Activated CD4-positive, alpha-beta memory T cell treated with anti-CD3 and anti-CD28 coated beads for 36 hours (primary cell): Measurements from ENCODE around the gene ZNF268. TPM values are rescaled to one million over a fixed set of nuclear protein-coding genes. Genes with fewer than 3 reads are reported as not detected.
A peak's percentile ranks its signal among the peaks of the same experiment; 100 is the strongest.

Source experiments
- CTCF ChIA-PET: fragments of 350-600 bp; sonication (Branson Sonifier 250); formaldehyde crosslinking; loops from one replicate; lab custom pipeline; 2021; ENCODE audit warnings: antibody characterized with exemption, inconsistent platforms; lab: Charles Lee
- POLR2A ChIA-PET: fragments of 350-600 bp; sonication (Branson Sonifier 250); formaldehyde crosslinking; loops from one replicate; lab custom pipeline; 2021; ENCODE audit warnings: antibody characterized with exemption; lab: Charles Lee
- DNase-seq: peaks from one replicate; pipeline ENCODE4 v3.0.0-alpha.2; 2020
- H3K27ac Mint-ChIP-seq: one replicate; pipeline ENCODE4 v1.8.0; 2021; ENCODE audit warnings: mixed read lengths
- H3K27me3 Mint-ChIP-seq: one replicate; pipeline ENCODE4 v1.8.0; 2021; ENCODE audit warnings: mixed read lengths
- H3K36me3 Mint-ChIP-seq: one replicate; pipeline ENCODE4 v1.8.0; 2021; ENCODE audit warnings: mixed read lengths
- H3K4me1 Mint-ChIP-seq: one replicate; pipeline ENCODE4 v1.8.0; 2021; ENCODE audit warnings: low read depth, mixed read lengths
- H3K4me3 Mint-ChIP-seq: one replicate; pipeline ENCODE4 v1.8.0; 2021; ENCODE audit warnings: mild to moderate bottlenecking, mixed read lengths
- H3K9me3 Mint-ChIP-seq: one replicate; pipeline ENCODE4 v1.8.0; 2021; ENCODE audit warnings: mixed read lengths
- intact Hi-C: fragments of 100-400 bp; cut with micrococcal nuclease; formaldehyde crosslinking; loops from one replicate; pipeline ENCODE4 v1.15.1; 2023
- total RNA-seq, 2 experiments: library from RNA; stranded (reverse); gene quantifications; one replicate each; pipeline ENCODE4 v1.2.3, GENCODE V29; 2021

The ZNF268 gene
- 10 to 100 TPM in 1 of 2 experiments, 1 to 10 TPM in 1; 9.2 to 11.8 TPM for total RNA-seq

- intact Hi-C loops, result loop anchor here (1.0 kb wide), 4 partner anchors 51 to 195 kb away; partner anchors contain the start of genes ZNF10, ZNF140, ZNF26 and ZNF84
- Mint-ChIP-seq H3K27ac (peak within 1 kb of the TSS; percentile 80), H3K9me3 (peaks cover 70% of the 10 kb centered on the region), H3K36me3 (peaks cover 73% of the 10 kb centered on the region), H3K4me1 (peaks cover 12% of the 10 kb centered on the region), H3K27me3 (no peaks in the 10 kb centered on the region), H3K4me3 (peak within 1 kb of the TSS; percentile 95)
- ChIA-PET CTCF (interaction anchor here (0.5 to 2.7 kb wide), 6 partner anchors 23 to 195 kb away, joined by 3 to 10 read pairs (median 4); partner anchors contain the start of genes ZNF140 and ZNF26), POLR2A (interaction anchor here (0.6 to 1.9 kb wide), 4 partner anchors 9 to 195 kb away, joined by 3 to 8 read pairs (median 4); partner anchors contain the start of gene ZNF26)
- DNase-seq, result peak; percentile 94
Measured at GRCh38 chr12:133181238-133181959, at the start of gene ZNF268. TSS of gene ZNF268 (plus strand) at chr12:133181495. CDS start at chr12:133181998, 503 bp downstream.

GRCh38 chr12:133135747-133136146, 45.5 kb upstream of the ZNF268 start:
- Mint-ChIP-seq H3K4me1 (peaks cover 9% of the 10 kb centered on the region), H3K4me3 (no peak overlapping the region), H3K27me3 (no peaks in the 10 kb centered on the region), H3K36me3 (peaks cover 89% of the 10 kb centered on the region), H3K9me3 (peaks cover 80% of the 10 kb centered on the region), H3K27ac (no peak overlapping the region)
- ChIA-PET POLR2A (no interaction called here), CTCF (no interaction called here)
- DNase-seq, result no peak
- intact Hi-C loops, result no loop called here

GRCh38 chr12:133145981-133146380, 35.3 kb upstream of the ZNF268 start:
- peaks cover 74% of the 10 kb centered on the region for H3K9me3 Mint-ChIP-seq
- H3K27ac Mint-ChIP-seq, result no peak overlapping the region
- ChIA-PET POLR2A (no interaction called here), CTCF (no interaction called here)
- intact Hi-C loops, result no loop called here
- H3K36me3 Mint-ChIP-seq, result peaks cover 82% of the 10 kb centered on the region
- no peak for DNase-seq
- no peak overlapping the region for H3K4me3 Mint-ChIP-seq
- H3K27me3 Mint-ChIP-seq, result no peaks in the 10 kb centered on the region
- H3K4me1 Mint-ChIP-seq, result no peaks in the 10 kb centered on the region

- Mint-ChIP-seq H3K4me1 (no peaks in the 10 kb centered on the region), H3K27me3 (no peaks in the 10 kb centered on the region), H3K9me3 (peaks cover 88% of the 10 kb centered on the region), H3K27ac (no peak overlapping the region), H3K4me3 (no peak overlapping the region), H3K36me3 (peaks cover 81% of the 10 kb centered on the region)
- no peak for DNase-seq
- intact Hi-C loops, result no loop called here
- ChIA-PET POLR2A (no interaction called here), CTCF (no interaction called here)
Measured at GRCh38 chr12:133156125-133156690, 25.1 kb upstream of the ZNF268 start.

- H3K4me1 Mint-ChIP-seq, result no peaks in the 10 kb centered on the region
- peaks cover 65% of the 10 kb centered on the region for H3K9me3 Mint-ChIP-seq
- no peak overlapping the region for H3K27ac Mint-ChIP-seq
- peaks cover 6% of the 10 kb centered on the region for H3K36me3 Mint-ChIP-seq
- no peak overlapping the region for H3K4me3 Mint-ChIP-seq
- intact Hi-C loops, result no loop called here
- ChIA-PET POLR2A (no interaction called here), CTCF (no interaction called here)
- DNase-seq, result no peak
- H3K27me3 Mint-ChIP-seq, result no peaks in the 10 kb centered on the region
Measured at GRCh38 chr12:133165776-133166175, 15.5 kb upstream of the ZNF268 start.

GRCh38 chr12:133172491-133172890, 8.8 kb upstream of the ZNF268 start:
- DNase-seq, result no peak
- H3K27ac Mint-ChIP-seq, result no peak overlapping the region
- ChIA-PET POLR2A (no interaction called here), CTCF (no interaction called here)
- peaks cover 26% of the 10 kb centered on the region for H3K36me3 Mint-ChIP-seq
- no peaks in the 10 kb centered on the region for H3K4me1 Mint-ChIP-seq
- H3K27me3 Mint-ChIP-seq, result no peaks in the 10 kb centered on the region
- peaks cover 58% of the 10 kb centered on the region for H3K9me3 Mint-ChIP-seq
- intact Hi-C loops, result no loop called here
- H3K4me3 Mint-ChIP-seq, result no peak overlapping the region

GRCh38 chr12:133174901-133175300, 6.4 kb upstream of the ZNF268 start:
- Mint-ChIP-seq H3K4me3 (no peak overlapping the region), H3K27me3 (no peaks in the 10 kb centered on the region), H3K9me3 (peaks cover 59% of the 10 kb centered on the region), H3K27ac (no peak overlapping the region), H3K4me1 (no peaks in the 10 kb centered on the region), H3K36me3 (peaks cover 33% of the 10 kb centered on the region)
- CTCF ChIA-PET, result no interaction called here
- POLR2A ChIA-PET, result no interaction called here
- DNase-seq, result no peak
- intact Hi-C loops, result no loop called here

GRCh38 chr12:133180669-133181068, 626 bp upstream of the ZNF268 start:
- H3K27ac Mint-ChIP-seq, result no peak overlapping the region
- intact Hi-C loops, result loop anchor here (1.0 kb wide), 4 partner anchors 50 to 194 kb away; partner anchors contain the start of genes ZNF10, ZNF140, ZNF26 and ZNF84
- CTCF ChIA-PET, result interaction anchor here (0.5 to 2.7 kb wide), 6 partner anchors 23 to 195 kb away, joined by 3 to 10 read pairs (median 4); partner anchors contain the start of genes ZNF140 and ZNF26
- peaks cover 12% of the 10 kb centered on the region for H3K4me1 Mint-ChIP-seq
- no peaks in the 10 kb centered on the region for H3K27me3 Mint-ChIP-seq
- peaks cover 71% of the 10 kb centered on the region for H3K9me3 Mint-ChIP-seq
- POLR2A ChIA-PET, result interaction anchor here (0.6 to 1.9 kb wide), 4 partner anchors 10 to 194 kb away, joined by 3 to 8 read pairs (median 4); partner anchors contain the start of gene ZNF26
- H3K36me3 Mint-ChIP-seq, result peaks cover 70% of the 10 kb centered on the region
- DNase-seq, result no peak
- H3K4me3 Mint-ChIP-seq, result no peak overlapping the region

- POLR2A ChIA-PET, result interaction anchor here (0.8 kb wide), 1 partner anchor 9 kb away, joined by 3 read pairs; no protein-coding TSS in a partner anchor
Measured at GRCh38 chr12:133190176-133190575, 8.9 kb downstream of the ZNF268 start.

GRCh38 chr12:133192847-133193246, 11.6 kb downstream of the ZNF268 start:
- Mint-ChIP-seq H3K4me1 (no peaks in the 10 kb centered on the region), H3K4me3 (no peak overlapping the region), H3K27me3 (no peaks in the 10 kb centered on the region), H3K9me3 (peaks cover 80% of the 10 kb centered on the region), H3K36me3 (peaks cover 87% of the 10 kb centered on the region), H3K27ac (no peak overlapping the region)
- ChIA-PET CTCF (no interaction called here), POLR2A (no interaction called here)
- intact Hi-C loops, result no loop called here
- DNase-seq, result no peak

More at GRCh38 chr12:133190176-133190575, 8.9 kb downstream of the ZNF268 start:
- no peak overlapping the region for H3K27ac Mint-ChIP-seq
- peaks cover 100% of the 10 kb centered on the region for H3K36me3 Mint-ChIP-seq
- intact Hi-C loops, result no loop called here
- CTCF ChIA-PET, result no interaction called here
- peaks cover 93% of the 10 kb centered on the region for H3K9me3 Mint-ChIP-seq
- no peak for DNase-seq
- no peaks in the 10 kb centered on the region for H3K4me1 Mint-ChIP-seq
- H3K27me3 Mint-ChIP-seq, result no peaks in the 10 kb centered on the region
- no peak overlapping the region for H3K4me3 Mint-ChIP-seq

GRCh38 chr12:133201888-133202287, 20.6 kb downstream of the ZNF268 start:
- no peaks in the 10 kb centered on the region for H3K27me3 Mint-ChIP-seq
- ChIA-PET POLR2A (no interaction called here), CTCF (no interaction called here)
- peaks cover 77% of the 10 kb centered on the region for H3K36me3 Mint-ChIP-seq
- no peak for DNase-seq
- intact Hi-C loops, result no loop called here
- H3K4me1 Mint-ChIP-seq, result no peaks in the 10 kb centered on the region
- peaks cover 71% of the 10 kb centered on the region for H3K9me3 Mint-ChIP-seq
- no peak overlapping the region for H3K27ac Mint-ChIP-seq
- H3K4me3 Mint-ChIP-seq, result no peak overlapping the region
